Stimulated activated CD8-positive, alpha-beta memory T cell treated with anti-CD3 and anti-CD28 coated beads, Interleukin-15, amount 100 ng/mL, for 48 hours (primary cell): ENCODE measurements around the gene GPR42.

Experiments used
- DNase-seq, 2 donors: peaks; one replicate each; pipeline ENCODE4 v3.0.0-alpha.2; 2020; ENCODE audit warnings: low read depth in 2 of 2

Gene GPR42

GRCh38 chr19:35370722-35371121, at the start of gene GPR42:
GPR42 (plus strand) TSS chr19:35371068; CDS start chr19:35371360, 292 bp downstream.
- no peak for DNase-seq

- DNase-seq, result no peak
Measured at GRCh38 chr19:35321291-35321690, 49.6 kb upstream of the GPR42 start.

GRCh38 chr19:35322014-35322413, 48.9 kb upstream of the GPR42 start:
- no peak for DNase-seq

- DNase-seq, result no peak
Measured at GRCh38 chr19:35327642-35328041, 43.2 kb upstream of the GPR42 start.

- DNase-seq, result no peak
Measured at GRCh38 chr19:35328851-35329285, 42.0 kb upstream of the GPR42 start, which contains the start of gene CD22. CD22 (plus strand) TSS chr19:35329187; CDS start chr19:35332041, 2,854 bp downstream.

GRCh38 chr19:35329323-35329722, 41.5 kb upstream of the GPR42 start:
- DNase-seq, result no peak

- no peak for DNase-seq
Measured at GRCh38 chr19:35330475-35330874, 40.4 kb upstream of the GPR42 start.

- DNase-seq, result no peak
Measured at GRCh38 chr19:35331551-35332214, 39.2 kb upstream of the GPR42 start.

- DNase-seq, result no peak
Measured at GRCh38 chr19:35332817-35333216, 38.1 kb upstream of the GPR42 start.

- no peak for DNase-seq
Measured at GRCh38 chr19:35334144-35334753, 36.6 kb upstream of the GPR42 start.

- no peak for DNase-seq
Measured at GRCh38 chr19:35336166-35336955, 34.5 kb upstream of the GPR42 start.

GRCh38 chr19:35337097-35337983, 33.5 kb upstream of the GPR42 start:
- no peak for DNase-seq

GRCh38 chr19:35337984-35338296, 32.9 kb upstream of the GPR42 start:
- DNase-seq, result no peak

GRCh38 chr19:35340431-35340830, 30.4 kb upstream of the GPR42 start:
- DNase-seq, result no peak

- DNase-seq, result no peak
Measured at GRCh38 chr19:35341006-35341405, 29.9 kb upstream of the GPR42 start.

- no peak for DNase-seq
Measured at GRCh38 chr19:35341565-35342225, 29.2 kb upstream of the GPR42 start.

- no peak for DNase-seq
Measured at GRCh38 chr19:35342430-35342829, 28.4 kb upstream of the GPR42 start.

- no peak for DNase-seq
Measured at GRCh38 chr19:35344511-35345031, 26.3 kb upstream of the GPR42 start.

GRCh38 chr19:35345671-35346111, 25.2 kb upstream of the GPR42 start:
- DNase-seq, result no peak

- peak; percentile 67 to 74 for DNase-seq
Measured at GRCh38 chr19:35346193-35347052, 24.4 kb upstream of the GPR42 start.
